ENCODE results near the gene FOXO4.

The FOXO4 gene

GRCh38 chrX:71082822-71083221, 12.8 kb upstream of the FOXO4 start:
- POLR2A ChIA-PET (ENCODE audit: low non-redundant PET): no interaction called here
- no peak for DNase-seq (ENCODE audit: low spot score)
- no peak overlapping the region for H3K27ac ChIP-seq
- no peak for TF ChIP-seq CTCF (conservative IDR thresholded peaks at IDR 0.05; ENCODE audit: low read depth)
- CTCF ChIA-PET: no interaction called here

- DNase-seq (ENCODE audit: low spot score): no peak
- no peak overlapping the region for H3K27ac ChIP-seq
- CTCF ChIA-PET: interaction anchor here (0.6 kb wide), 1 partner anchor 13 kb away, joined by 3 read pairs; no protein-coding TSS in a partner anchor
- POLR2A ChIA-PET (ENCODE audit: low non-redundant PET): no interaction called here
- no peak for TF ChIP-seq CTCF (conservative IDR thresholded peaks at IDR 0.05; ENCODE audit: low read depth)
Observed at GRCh38 chrX:71085900-71086299, 9.8 kb upstream of the FOXO4 start.

- no peak for TF ChIP-seq CTCF (conservative IDR thresholded peaks at IDR 0.05; ENCODE audit: low read depth)
- DNase-seq (ENCODE audit: low spot score): no peak
- ChIA-PET POLR2A (ENCODE audit: low non-redundant PET) (no interaction called here), CTCF (no interaction called here)
- H3K27ac ChIP-seq: no peak overlapping the region
Observed at GRCh38 chrX:71091263-71091662, 4.4 kb upstream of the FOXO4 start.

GRCh38 chrX:71095033-71095432, 618 bp upstream of the FOXO4 start:
- CTCF ChIA-PET: no interaction called here
- POLR2A ChIA-PET (ENCODE audit: low non-redundant PET): no interaction called here
- no peak for DNase-seq (ENCODE audit: low spot score)
- no peak for TF ChIP-seq CTCF (conservative IDR thresholded peaks at IDR 0.05; ENCODE audit: low read depth)
- no peak overlapping the region for H3K27ac ChIP-seq

GRCh38 chrX:71095981-71096759, 519 bp downstream of the FOXO4 start:
- TF ChIP-seq CTCF (conservative IDR thresholded peaks at IDR 0.05; ENCODE audit: low read depth): no peak
- ChIA-PET POLR2A (ENCODE audit: low non-redundant PET) (no interaction called here), CTCF (interaction anchor here (0.7 kb wide), 1 partner anchor 33 kb away, joined by 3 read pairs; no protein-coding TSS in a partner anchor)
- H3K27ac ChIP-seq: peak overlapping the region; percentile 36; the same call in 1 of the 2 replicates
- peak; percentile 56 for DNase-seq (ENCODE audit: low spot score)

- CTCF ChIA-PET: no interaction called here
- TF ChIP-seq CTCF (conservative IDR thresholded peaks at IDR 0.05; ENCODE audit: low read depth): no peak
- no peak for DNase-seq (ENCODE audit: low spot score)
- no peak overlapping the region for H3K27ac ChIP-seq
- POLR2A ChIA-PET (ENCODE audit: low non-redundant PET): no interaction called here
Observed at GRCh38 chrX:71096760-71097032, 1.0 kb downstream of the FOXO4 start.
